A549 treated with dexamethasone at 1 μM for 4 hours (cell line): Measurements from ENCODE around the gene ZCCHC12. TPM values are rescaled to one million over a fixed set of nuclear protein-coding genes. Genes with fewer than 3 reads are reported as not detected.

Experiments
- total RNA-seq: library from RNA; stranded (reverse); fragments of 200-300 nt; extraction: Qiagen RNA extraction; gene quantifications from 5 replicates; pipeline ENCODE4 v1.2.3, GENCODE V29; 2022

Gene ZCCHC12
- 0.19 to 0.38 TPM (median 0.24 TPM) in 5 replicates for total RNA-seq

DNA sequence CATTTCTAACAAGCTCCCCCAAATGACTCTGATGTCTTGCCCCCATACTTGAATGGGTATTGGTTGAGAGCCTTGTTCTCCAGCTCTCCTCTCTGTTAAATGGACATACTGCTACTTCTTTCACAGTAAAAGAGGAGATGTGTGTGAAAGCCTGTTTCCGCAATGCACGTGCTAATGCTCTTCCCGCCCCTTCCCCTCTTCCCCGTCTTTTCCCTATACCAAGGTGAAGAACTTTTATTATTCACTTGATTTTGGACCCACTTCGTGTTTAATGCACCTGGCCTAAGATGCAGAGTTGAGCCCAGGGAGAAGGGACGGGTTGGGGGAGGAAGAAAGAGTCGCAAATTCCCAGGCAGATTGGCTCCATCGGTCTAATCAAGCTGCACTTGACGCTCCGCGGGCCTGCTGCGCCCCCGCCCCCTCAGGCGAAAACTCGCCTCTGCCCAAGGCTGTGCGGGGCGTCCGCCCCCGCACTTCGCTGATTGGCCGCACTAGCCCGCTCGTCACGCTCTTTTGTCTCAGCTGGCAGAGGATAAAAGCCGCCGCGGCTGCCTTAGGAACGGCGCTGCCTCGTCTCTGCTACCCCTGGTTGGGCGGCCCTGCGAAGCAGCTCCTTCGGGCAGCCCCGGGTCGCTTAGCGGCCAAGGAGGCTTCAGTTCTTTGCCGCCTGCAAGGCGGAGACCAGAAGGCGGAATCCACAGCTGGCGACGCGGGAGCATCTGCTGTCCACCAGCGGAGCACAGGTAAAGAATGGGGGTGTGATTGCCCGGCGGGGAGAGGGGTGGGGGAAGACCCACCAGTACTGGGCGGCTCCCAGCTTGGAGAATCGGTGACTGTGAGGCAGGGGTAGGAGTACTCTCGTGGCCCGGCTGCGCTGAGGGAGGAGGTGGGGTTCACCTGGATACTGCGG lies at the start of gene ZCCHC12:
Gene ZCCHC12, plus strand, starts transcription at position 562 of the 910 bp plus-strand sequence. CDS start 1,421 bp downstream, outside the sequence.

Other genes starting within 250 kb of the ZCCHC12 start
- gene IL13RA1, start 96.2 kb upstream of the ZCCHC12 start, total RNA-seq: 58.6 to 74.1 TPM (median 69.0 TPM) in 5 replicates
- gene LONRF3, start 150.8 kb downstream of the ZCCHC12 start, total RNA-seq: 1.7 to 3.9 TPM (median 3.5 TPM) in 5 replicates
- gene CT47C1, start 249.2 kb downstream of the ZCCHC12 start, total RNA-seq: not detected in 5 replicates